Skin epidermis (tissue), 12 donors: ENCODE measurements around the gene KCNQ4.
A peak's percentile ranks its signal among the peaks of the same experiment; 100 is the strongest.

Experiments
- H3K27ac ChIP-seq, 21 experiments: fragments of 200-600 bp; sonication (generic) in 11 of 21; one replicate each; pipeline ENCODE4 v1.5.0; 2020; ENCODE audit warnings: mild to moderate bottlenecking in 3 of 21, inconsistent platforms in 2 of 21, moderate library complexity in 2 of 21
- H3K4me3 ChIP-seq, 7 experiments: fragments of 200-600 bp; sonication (generic) in 2 of 7; one replicate each; pipeline ENCODE4 v1.5.0; 2020; ENCODE audit warnings: inconsistent platforms in 2 of 7, mild to moderate bottlenecking in 2 of 7, moderate library complexity in 1 of 7

The KCNQ4 gene

DNA sequence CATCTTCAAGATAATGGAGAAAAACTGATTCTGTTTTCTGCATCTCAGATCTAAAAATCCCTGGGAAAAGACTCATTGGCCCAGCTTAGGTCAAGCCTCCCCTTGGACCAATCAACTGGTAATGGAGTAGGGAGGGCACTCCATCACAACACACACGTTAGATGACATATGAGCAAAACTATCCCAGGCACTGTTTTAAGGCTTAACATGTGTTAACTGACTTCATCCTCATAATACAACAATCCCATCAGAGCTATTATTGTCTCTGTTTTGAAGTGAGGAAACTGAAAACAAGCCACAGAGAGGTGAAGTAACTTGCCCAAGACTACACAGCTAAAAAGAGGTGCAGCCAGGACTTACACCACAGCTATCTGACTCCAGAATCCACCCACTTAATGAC is 93.3 kb downstream of the KCNQ4 start:
- Histone ChIP-seq H3K27ac (peak overlapping the region in 18 of 21 experiments; percentile 3 to 80 (median 60)), H3K4me3 (no peak overlapping the region)

DNA sequence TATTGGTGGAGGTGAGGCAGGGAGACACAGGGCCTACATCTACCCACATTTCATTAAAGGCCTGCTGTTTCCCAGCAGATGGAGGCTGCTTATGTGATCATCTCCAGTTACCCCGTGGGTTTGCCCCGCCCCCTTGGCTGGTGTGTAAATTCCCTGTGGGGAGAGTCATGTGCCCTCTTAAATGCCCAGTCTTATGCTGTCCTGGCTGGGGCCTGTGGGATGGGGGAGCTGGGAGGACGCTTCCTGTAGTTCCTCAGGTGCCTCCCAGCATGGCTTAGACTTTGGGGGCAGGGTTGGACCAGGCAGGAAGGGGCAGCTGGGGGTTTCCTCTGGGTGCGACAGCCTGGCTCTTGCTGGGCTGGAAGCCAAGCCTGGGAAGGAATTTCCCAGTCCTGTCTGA is 94.1 kb downstream of the KCNQ4 start:
- H3K27ac ChIP-seq = peak overlapping the region in 19 of 21 experiments; percentile 1 to 80 (median 60)
- H3K4me3 ChIP-seq = no peak overlapping the region

DNA sequence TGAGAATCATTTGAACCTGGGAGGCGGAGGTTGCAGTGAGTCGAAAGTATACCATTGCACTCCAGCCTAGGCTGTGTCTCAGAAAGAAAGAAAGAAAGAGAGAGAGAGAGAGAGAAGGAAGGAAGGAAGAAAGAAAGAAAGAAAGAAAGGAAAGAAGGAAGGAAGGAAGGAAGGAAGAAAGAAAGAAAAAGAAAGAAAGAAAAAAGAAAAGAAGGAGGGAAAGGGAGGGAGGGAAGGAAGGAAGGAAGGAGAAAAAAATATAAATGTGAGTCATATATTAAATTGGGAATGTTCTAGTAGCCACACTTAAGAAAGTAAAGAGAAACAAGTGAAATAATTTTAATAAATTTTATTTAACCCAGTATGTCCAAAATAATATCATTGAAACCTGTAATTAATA is 95.3 kb downstream of the KCNQ4 start:
- no peak overlapping the region for H3K4me3 ChIP-seq
- H3K27ac ChIP-seq = peak overlapping the region in 2 of 21 experiments; percentile 5 to 63

DNA sequence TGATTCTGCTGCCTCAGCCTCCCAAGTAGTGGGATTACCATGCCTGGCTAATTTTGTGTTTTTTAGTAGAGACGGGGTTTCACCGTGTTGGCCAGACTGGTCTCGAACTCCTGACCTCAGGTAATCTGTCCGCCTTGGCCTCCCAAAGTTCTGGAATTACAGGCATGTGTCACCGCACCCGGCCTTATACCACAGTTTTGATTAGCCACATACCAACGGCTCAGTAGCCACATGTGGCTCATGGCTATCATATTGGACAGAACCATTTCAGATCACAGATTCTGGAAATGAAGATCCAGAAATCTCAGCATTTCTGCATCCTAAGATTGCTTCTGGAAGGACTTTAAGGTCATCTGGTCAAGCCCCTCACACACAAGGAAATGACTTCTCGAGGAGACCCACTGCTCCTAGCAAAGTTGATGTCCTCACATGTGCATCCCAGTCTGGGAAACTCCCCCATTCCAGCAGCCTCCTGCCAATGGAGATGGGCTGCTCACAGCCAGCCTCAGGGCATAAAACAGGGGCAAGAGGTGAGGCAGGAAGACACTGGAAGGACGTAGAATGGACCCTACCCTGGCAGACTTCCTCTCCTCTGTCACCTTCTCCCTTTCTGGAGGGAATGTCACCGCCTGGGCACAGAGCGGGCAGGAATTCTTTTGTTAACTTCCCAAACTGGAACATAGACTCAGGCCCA is 96.0 kb downstream of the KCNQ4 start:
- Histone ChIP-seq H3K27ac (peak overlapping the region in 2 of 21 experiments; percentile 12 to 41), H3K4me3 (no peak overlapping the region)

DNA sequence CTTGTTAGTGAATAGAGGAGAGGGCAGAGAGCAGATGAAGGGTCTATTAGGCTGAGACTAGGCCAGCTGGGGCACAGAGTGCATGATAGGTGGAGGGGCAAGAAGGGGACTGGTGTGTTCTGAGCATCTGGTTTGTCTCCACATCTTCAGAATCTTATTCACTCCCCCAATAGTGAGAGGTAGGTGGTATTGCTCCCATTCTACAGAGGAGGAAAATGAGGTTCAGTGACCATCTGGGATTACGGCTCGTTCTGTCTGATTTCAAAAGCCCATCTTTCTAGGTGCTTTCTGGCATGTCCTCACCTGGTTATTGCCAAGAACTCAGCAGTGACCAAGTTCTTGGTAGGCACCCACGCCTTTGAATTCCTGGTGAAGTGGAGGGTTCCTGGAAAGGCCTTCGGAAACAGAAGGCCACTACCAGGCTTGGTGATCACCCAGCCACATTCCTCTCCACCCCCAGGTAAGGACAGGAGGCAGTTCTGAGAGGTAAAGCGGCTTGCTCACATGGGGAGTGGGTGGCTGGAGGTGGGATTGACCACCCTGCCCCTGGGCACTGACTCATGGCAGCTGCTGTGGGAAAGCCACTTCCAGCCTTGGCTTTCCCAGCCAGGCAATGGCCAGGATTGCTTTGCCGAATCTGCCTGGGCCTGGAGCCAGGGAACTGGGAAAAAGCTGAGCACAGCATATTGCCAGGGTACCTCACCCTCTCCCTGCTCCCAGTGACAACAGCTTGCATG is 97.4 kb downstream of the KCNQ4 start:
- H3K4me3 ChIP-seq = no peak overlapping the region
- no peak overlapping the region for H3K27ac ChIP-seq

DNA sequence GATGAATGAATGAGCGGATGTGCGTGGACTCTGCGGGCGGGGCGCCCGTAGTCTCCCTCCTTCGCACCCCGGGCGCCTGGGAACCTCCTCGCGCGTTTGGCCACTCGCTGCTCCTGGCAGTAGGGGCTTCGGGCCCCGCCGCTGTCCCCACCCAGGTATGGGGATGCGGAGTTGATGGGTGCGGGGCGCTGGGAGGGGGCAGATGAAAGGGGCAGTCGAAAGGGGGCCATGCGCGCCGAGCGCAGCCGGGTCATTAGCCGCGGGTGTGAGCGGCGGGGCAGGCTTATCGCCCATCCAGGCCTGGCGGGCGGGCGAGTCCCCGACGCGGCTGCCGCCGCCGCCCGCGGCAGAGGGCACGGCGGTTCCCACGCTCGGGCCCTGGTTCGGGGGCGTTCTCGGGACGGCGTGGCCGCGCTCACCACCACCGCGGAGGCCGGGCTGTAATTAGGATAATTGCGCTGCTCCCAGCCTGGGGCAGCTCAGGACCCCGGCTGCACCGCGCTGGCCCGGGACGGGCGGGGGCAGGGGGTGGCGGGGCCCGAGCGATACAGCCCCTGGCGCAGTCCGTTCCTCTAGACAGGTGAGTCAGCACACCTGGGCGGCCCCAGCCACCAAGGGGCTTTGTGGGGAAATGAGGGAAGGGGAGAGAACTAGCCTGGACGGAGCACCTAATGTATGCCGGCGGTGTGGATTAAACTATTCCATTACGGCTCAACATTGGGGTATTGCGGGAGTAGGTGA is 100.6 kb downstream of the KCNQ4 start:
- Histone ChIP-seq H3K4me3 (peak overlapping the region in 3 of 7 experiments; percentile 0 to 12 (median 6)), H3K27ac (peak overlapping the region in 1 of 21 experiments; percentile 60)

DNA sequence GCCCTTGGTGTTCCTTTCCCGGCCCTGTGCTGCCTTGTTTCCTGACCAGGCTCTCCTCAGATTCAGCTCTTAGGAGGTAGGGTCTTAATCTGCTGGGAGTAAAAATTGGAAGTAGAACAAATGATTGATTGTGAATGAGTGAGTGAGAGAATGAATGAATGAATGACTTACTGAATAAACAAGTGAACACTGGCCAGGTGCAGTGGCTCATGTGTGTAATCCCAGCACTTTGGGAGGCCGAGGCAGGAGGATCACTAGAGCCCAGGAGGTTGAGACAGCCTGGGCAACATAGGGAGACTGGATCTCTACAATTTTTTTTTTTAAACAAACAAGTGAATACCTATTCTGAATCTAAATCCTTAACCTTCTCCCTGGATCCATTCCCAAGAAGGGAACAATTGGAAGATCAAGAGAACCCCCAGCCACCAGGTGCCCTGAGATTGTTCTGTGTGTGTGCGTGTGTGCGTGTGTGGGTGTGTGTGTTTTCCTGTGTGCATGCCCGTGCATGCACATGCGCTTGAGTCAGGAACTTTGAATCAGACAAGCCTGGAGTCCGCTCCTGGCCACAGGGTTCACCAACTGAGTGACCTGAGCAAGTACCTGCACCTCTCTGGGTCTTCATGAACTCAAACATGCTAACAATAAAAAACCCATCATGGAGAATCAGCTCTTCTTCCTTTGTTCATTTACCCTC is 102.9 kb downstream of the KCNQ4 start:
- peak overlapping the region in 11 of 21 experiments; percentile 15 to 69 (median 40) for H3K27ac ChIP-seq

DNA sequence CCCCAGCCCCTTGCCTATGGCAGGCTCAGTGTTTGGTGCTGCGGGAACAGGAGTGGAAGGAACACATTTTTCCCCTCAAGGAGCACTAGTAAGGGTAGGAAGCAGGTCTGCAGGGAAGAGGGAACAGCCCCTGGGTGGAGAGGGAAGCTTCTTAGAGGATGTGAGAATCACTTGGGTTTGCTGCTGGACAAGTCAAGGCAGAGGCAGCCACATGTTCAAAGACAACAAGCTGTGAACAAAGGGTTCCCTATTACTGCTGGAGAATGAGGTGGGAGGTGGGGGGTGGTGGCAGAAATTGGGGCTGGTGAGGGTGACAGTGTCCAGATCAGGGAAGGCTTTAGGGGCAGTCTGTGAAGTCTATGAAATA is 103.4 kb downstream of the KCNQ4 start:
- H3K27ac ChIP-seq = peak overlapping the region in 10 of 21 experiments; percentile 15 to 69 (median 44)
- no peak overlapping the region for H3K4me3 ChIP-seq

More for the DNA sequence above, 102.9 kb downstream of the KCNQ4 start:
- no peak overlapping the region for H3K4me3 ChIP-seq

DNA sequence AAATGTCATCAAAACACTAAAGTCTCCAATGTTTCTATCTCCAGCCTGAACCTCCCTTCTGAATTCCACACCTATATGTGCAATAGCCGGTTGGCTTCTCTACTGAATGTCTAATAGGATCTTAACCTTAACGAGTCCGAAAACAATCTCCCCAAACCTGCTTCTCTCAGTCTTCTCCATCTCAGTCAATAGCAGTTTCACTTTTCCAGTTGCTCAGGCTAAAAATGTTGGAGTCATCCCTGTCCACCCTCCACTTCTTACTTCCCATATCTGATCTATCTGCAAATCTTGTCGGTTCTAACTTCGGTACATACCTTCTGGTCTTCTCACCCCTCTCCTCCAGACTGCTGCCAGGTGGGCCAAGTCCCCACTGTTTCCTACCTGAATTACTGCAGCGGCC is 104.1 kb downstream of the KCNQ4 start:
- Histone ChIP-seq H3K4me3 (no peak overlapping the region), H3K27ac (peak overlapping the region in 5 of 21 experiments; percentile 17 to 59 (median 33))
